Fibroblast of gingiva (primary cell): Measurements from ENCODE around the gene CABP1.
"Not testable (repeated sequence)": the region's sequence is repeated elsewhere in the genome, so short reads cannot be mapped to it uniquely, and the experiment has no call there.

ENCODE experiments used
- DNase-seq: peaks from one replicate; pipeline ENCODE4 v3.0.0-alpha.2; 2011; ENCODE audit warnings: low read depth

The CABP1 gene

GRCh38 chr12:120668091-120668867, 27.9 kb downstream of the CABP1 start:
- no peak for DNase-seq

- DNase-seq: peak; percentile 37
These were observed 28.7 kb downstream of the CABP1 start for GRCh38 chr12:120668868-120669840.

GRCh38 chr12:120670237-120670636, 29.8 kb downstream of the CABP1 start:
- not testable (repeated sequence) for DNase-seq

GRCh38 chr12:120670667-120671066, 30.2 kb downstream of the CABP1 start:
- no peak for DNase-seq

- DNase-seq: no peak
These were observed 33.7 kb downstream of the CABP1 start for GRCh38 chr12:120674097-120674636.

- DNase-seq: peak; percentile 13
These were observed 37.5 kb downstream of the CABP1 start for GRCh38 chr12:120677765-120678473.

- no peak for DNase-seq
These were observed 38.1 kb downstream of the CABP1 start for GRCh38 chr12:120678572-120678971.

GRCh38 chr12:120680165-120680738, 39.8 kb downstream of the CABP1 start:
- no peak for DNase-seq

- peak; percentile 73 for DNase-seq
These were observed 44.1 kb downstream of the CABP1 start for GRCh38 chr12:120684523-120684932.

- no peak for DNase-seq
These were observed 45.1 kb downstream of the CABP1 start for GRCh38 chr12:120685522-120685921.

- peak; percentile 97 for DNase-seq
These were observed 45.8 kb downstream of the CABP1 start for GRCh38 chr12:120686151-120686689.

GRCh38 chr12:120686690-120687577, 46.5 kb downstream of the CABP1 start, which contains the start of gene MLEC:
TSS of gene MLEC (plus strand) at chr12:120687149. CDS start at chr12:120687297, 148 bp downstream.
- peak; percentile 98 for DNase-seq

GRCh38 chr12:120687578-120688289, 47.3 kb downstream of the CABP1 start:
- DNase-seq: peak; percentile 19

- DNase-seq: peak; percentile 27
These were observed 48.2 kb downstream of the CABP1 start for GRCh38 chr12:120688527-120689071.

GRCh38 chr12:120689397-120690082, 49.1 kb downstream of the CABP1 start:
- DNase-seq: no peak

GRCh38 chr12:120690083-120690450, 49.6 kb downstream of the CABP1 start:
- DNase-seq: no peak

GRCh38 chr12:120690978-120691377, 50.6 kb downstream of the CABP1 start:
- no peak for DNase-seq

GRCh38 chr12:120692524-120693033, 52.2 kb downstream of the CABP1 start:
- no peak for DNase-seq
